GM08714 (cell line): ENCODE measurements around the gene MID1.

Source experiments
- H3K4me3 ChIP-seq: fragments of 200-500 bp; sonication (Bioruptor generic); 2 replicates; pipeline ENCODE4 v1.5.1; 2014; ENCODE audit warnings: mild to moderate bottlenecking, low read length, inconsistent platforms
- ZNF274 ChIP-seq: IDR thresholded peaks from 2 replicates; pipeline ENCODE4 v1.6.1; 2012; ENCODE audit warnings: mild to moderate bottlenecking, low read depth, low read length

MID1 gene

GRCh38 chrX:10453945-10454344 is 166.4 kb downstream of the MID1 start:
- no peak overlapping the region for H3K4me3 ChIP-seq
- no peak for TF ChIP-seq ZNF274

- H3K4me3 ChIP-seq: no peak overlapping the region
- TF ChIP-seq ZNF274: no peak
Observed at GRCh38 chrX:10450959-10451355, 169.4 kb downstream of the MID1 start.

- TF ChIP-seq ZNF274: no peak
Observed at GRCh38 chrX:10450229-10450958, 170.0 kb downstream of the MID1 start.

GRCh38 chrX:10447564-10448214 is 172.7 kb downstream of the MID1 start:
- no peak overlapping the region for H3K4me3 ChIP-seq
- no peak for TF ChIP-seq ZNF274

More at GRCh38 chrX:10450229-10450958, 170.0 kb downstream of the MID1 start:
- H3K4me3 ChIP-seq: no peak overlapping the region

GRCh38 chrX:10444204-10444603 is 176.2 kb downstream of the MID1 start:
- H3K4me3 ChIP-seq: no peak overlapping the region
- no peak for TF ChIP-seq ZNF274

- H3K4me3 ChIP-seq: no peak overlapping the region
- no peak for TF ChIP-seq ZNF274
Observed at GRCh38 chrX:10441464-10441863, 178.9 kb downstream of the MID1 start.

- H3K4me3 ChIP-seq: no peak overlapping the region
- no peak for TF ChIP-seq ZNF274
Observed at GRCh38 chrX:10433296-10433965, 187.0 kb downstream of the MID1 start.

GRCh38 chrX:10429908-10430307 is 190.5 kb downstream of the MID1 start:
- TF ChIP-seq ZNF274: no peak
- H3K4me3 ChIP-seq: no peak overlapping the region

- no peak for TF ChIP-seq ZNF274
- H3K4me3 ChIP-seq: no peak overlapping the region
Observed at GRCh38 chrX:10427249-10427648, 193.1 kb downstream of the MID1 start.

- no peak overlapping the region for H3K4me3 ChIP-seq
- no peak for TF ChIP-seq ZNF274
Observed at GRCh38 chrX:10423716-10424115, 196.7 kb downstream of the MID1 start.

- TF ChIP-seq ZNF274: no peak
- H3K4me3 ChIP-seq: no peak overlapping the region
Observed at GRCh38 chrX:10420134-10420533, 200.3 kb downstream of the MID1 start.

GRCh38 chrX:10416424-10416823 is 204.0 kb downstream of the MID1 start:
- H3K4me3 ChIP-seq: no peak overlapping the region
- TF ChIP-seq ZNF274: no peak

- no peak overlapping the region for H3K4me3 ChIP-seq
- TF ChIP-seq ZNF274: no peak
Observed at GRCh38 chrX:10415306-10416001, 204.9 kb downstream of the MID1 start.

GRCh38 chrX:10414862-10415261 is 205.5 kb downstream of the MID1 start:
- H3K4me3 ChIP-seq: no peak overlapping the region
- no peak for TF ChIP-seq ZNF274
